Left lung (tissue), 10 donors: ENCODE measurements around the gene PHOX2B. TPM values are rescaled to one million over a fixed set of nuclear protein-coding genes. Genes with fewer than 3 reads are reported as not detected.
A peak's percentile ranks its signal among the peaks of the same experiment; 100 is the strongest.

Experiments used
- ATAC-seq: fragments of 200-7000 bp; cut with Tn5 transposase; one replicate; pipeline ENCODE4 v1.9.1; 2020; ENCODE audit warnings: moderate library complexity
- DNase-seq, 4 donors: peaks; one replicate each; pipeline ENCODE4 v3.0.0-alpha.2; 2013 to 2020
- H3K27ac ChIP-seq, 2 donors: fragments of 200-600 bp; sonication (generic) in 1 of 2; one replicate each; pipeline versions ENCODE4 v1.5.0 to v1.8.0; 2020 to 2021
- H3K27me3 ChIP-seq, 2 donors: fragments of 200-600 bp; sonication (generic) in 1 of 2; one replicate each; pipeline versions ENCODE4 v1.5.0 to v1.8.0; 2020 to 2021
- H3K36me3 ChIP-seq, 2 donors: fragments of 200-600 bp; sonication (generic) in 1 of 2; one replicate each; pipeline versions ENCODE4 v1.5.0 to v1.8.0; 2020 to 2021
- H3K4me1 ChIP-seq, 2 donors: fragments of 200-600 bp; one replicate each; pipeline ENCODE4 v1.8.0; 2021
- H3K4me3 ChIP-seq, 2 donors: fragments of 200-600 bp; sonication (generic) in 1 of 2; one replicate each; pipeline versions ENCODE4 v1.5.0 to v1.8.0; 2020 to 2021; ENCODE audit warnings: mild to moderate bottlenecking in 1 of 2
- H3K9me3 ChIP-seq, 2 donors: fragments of 200-600 bp; sonication (generic) in 1 of 2; one replicate each; pipeline versions ENCODE4 v1.5.0 to v1.8.0; 2020 to 2021
- CTCF ChIP-seq, 2 donors: fragments of 200-600 bp; sonication (generic) in 1 of 2; IDR thresholded peaks; one replicate each; pipeline versions ENCODE4 v1.5.0 to v1.8.0; 2021; ENCODE audit warnings: antibody characterized with exemption in 2 of 2
- intact Hi-C, 2 donors: fragments of 100-400 bp; cut with DNase I; formaldehyde crosslinking; loops; one replicate each; pipeline versions ENCODE4 v1.11.2 to v1.14.2; 2022
- polyA plus RNA-seq, 6 donors: library from polyadenylated mRNA; unstranded; fragments of 120-200 nt; gene quantifications; one replicate each; pipeline ENCODE4 v1.2.1, GENCODE V29; 2013; ENCODE audit not compliant: insufficient read length in 6 of 6
- total RNA-seq, 2 donors: library from RNA; stranded (reverse); fragmentation: NEBNext Ultra II Directional; extraction: Animal tissue kit (Norgen Biotek cat#: 25700); gene quantifications; one replicate each; pipeline ENCODE4 v1.2.1, GENCODE V29; 2021
- donor health status: DM: no; HTN: yes; CAD: no.
- donor health status: DM: no; HTN: no; CAD: no.

Gene PHOX2B
- total and polyA plus RNA-seq, 8 donors: 0.06 to 0.13 (median 0.06) TPM; not detected in 4

- Histone ChIP-seq H3K4me3 (no peak overlapping the region), H3K4me1 (no peaks in the 10 kb centered on the region), H3K27me3 (peaks cover 0 to 9% of the 10 kb centered on the region in 2 donors), H3K27ac (no peak overlapping the region), H3K36me3 (no peaks in the 10 kb centered on the region), H3K9me3 (peaks cover 0 to 18% of the 10 kb centered on the region in 2 donors)
- no peak for TF ChIP-seq CTCF (IDR thresholded peaks at IDR 0.05)
- ATAC-seq (no peak), DNase-seq (no peak)
- intact Hi-C loops: no loop called here
These were observed 26.3 kb downstream of the PHOX2B start for GRCh38 chr4:41722181-41722580.

GRCh38 chr4:41719417-41719816 is 29.1 kb downstream of the PHOX2B start:
- TF ChIP-seq CTCF (IDR thresholded peaks at IDR 0.05): no peak
- ATAC-seq: no peak
- no peaks in the 10 kb centered on the region for H3K4me1 ChIP-seq
- H3K27ac ChIP-seq: no peak overlapping the region
- H3K9me3 ChIP-seq: no peaks in the 10 kb centered on the region
- no peaks in the 10 kb centered on the region for H3K27me3 ChIP-seq
- no peaks in the 10 kb centered on the region for H3K36me3 ChIP-seq
- H3K4me3 ChIP-seq: no peak overlapping the region
- intact Hi-C loops: no loop called here
- no peak for DNase-seq

- Histone ChIP-seq H3K36me3 (no peaks in the 10 kb centered on the region), H3K4me1 (no peaks in the 10 kb centered on the region), H3K4me3 (no peak overlapping the region), H3K9me3 (no peaks in the 10 kb centered on the region), H3K27me3 (no peaks in the 10 kb centered on the region), H3K27ac (no peak overlapping the region)
- DNase-seq: no peak
- intact Hi-C loops: no loop called here
- no peak for TF ChIP-seq CTCF (IDR thresholded peaks at IDR 0.05)
- no peak for ATAC-seq
These were observed 29.6 kb downstream of the PHOX2B start for GRCh38 chr4:41718907-41719306.

- no peak for ATAC-seq
- Histone ChIP-seq H3K4me3 (no peak overlapping the region), H3K27me3 (no peaks in the 10 kb centered on the region), H3K9me3 (no peaks in the 10 kb centered on the region), H3K36me3 (no peaks in the 10 kb centered on the region), H3K4me1 (no peaks in the 10 kb centered on the region), H3K27ac (no peak overlapping the region)
- TF ChIP-seq CTCF (IDR thresholded peaks at IDR 0.05): no peak
- intact Hi-C loops: no loop called here
- no peak for DNase-seq
These were observed 33.4 kb downstream of the PHOX2B start for GRCh38 chr4:41715155-41715554.

GRCh38 chr4:41714364-41715000 is 34.0 kb downstream of the PHOX2B start:
- DNase-seq: no peak
- H3K36me3 ChIP-seq: no peaks in the 10 kb centered on the region
- intact Hi-C loops: no loop called here
- no peaks in the 10 kb centered on the region for H3K27me3 ChIP-seq
- no peaks in the 10 kb centered on the region for H3K9me3 ChIP-seq
- peak; percentile 75 for ATAC-seq
- no peak for TF ChIP-seq CTCF (IDR thresholded peaks at IDR 0.05)
- no peak overlapping the region for H3K4me3 ChIP-seq
- no peak overlapping the region for H3K27ac ChIP-seq
- no peaks in the 10 kb centered on the region for H3K4me1 ChIP-seq
